ENCODE measurements around the gene SLC38A1. TPM values are rescaled to one million over a fixed set of nuclear protein-coding genes. Genes with fewer than 3 reads are reported as not detected.

The SLC38A1 gene
- polyA plus RNA-seq, 2 of the 4 experiments (the other 2 are of a cell fraction): 62.7 to 231 TPM

DNA sequence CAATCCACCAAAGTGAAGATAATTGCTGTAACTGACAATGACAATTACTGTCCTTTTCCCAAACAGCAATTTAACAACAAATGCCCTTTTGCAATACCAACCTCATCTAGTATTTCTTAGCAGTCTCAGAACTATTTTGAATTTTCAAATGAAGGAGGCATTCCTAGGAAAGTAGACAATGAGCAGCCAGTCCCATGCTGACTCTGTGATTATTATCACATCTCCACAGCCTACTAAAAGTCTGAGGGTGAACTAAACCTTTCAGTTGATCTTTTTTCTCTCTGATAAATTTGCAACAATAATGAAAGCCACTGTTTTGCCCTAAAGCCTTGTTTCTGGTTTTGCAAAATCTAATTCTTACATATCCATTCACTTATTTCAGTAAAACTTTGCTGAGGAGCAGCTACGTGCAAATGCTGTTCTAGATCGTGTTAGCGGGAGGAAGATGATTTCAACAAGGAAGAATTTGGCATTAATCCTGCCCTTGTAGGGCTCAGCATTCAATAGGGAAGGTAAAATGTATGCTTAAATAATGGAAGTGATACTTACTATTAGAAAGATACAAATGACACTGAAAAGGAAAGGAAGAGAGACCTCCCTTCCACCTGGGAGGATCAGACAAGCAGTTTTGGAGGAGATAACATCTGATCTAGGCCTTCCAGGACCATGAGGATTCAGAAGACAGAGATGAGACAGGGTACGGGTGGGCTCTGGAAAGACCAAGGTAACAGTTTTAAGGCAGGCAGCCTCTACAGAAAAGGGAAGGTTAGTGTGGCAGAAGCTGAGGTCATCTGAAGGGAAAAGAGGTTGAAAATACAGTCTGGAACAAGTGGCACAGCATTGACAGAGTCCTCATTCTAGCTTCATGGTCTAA, 47.4 kb downstream of the SLC38A1 start:
- no peak overlapping the region for H3K4me3 ChIP-seq
- FAIRE-seq (no peak), ATAC-seq (no peak), DNase-seq (ENCODE audit: low read depth in 1 of 2, low spot score in 1 of 2) (no peak)
- peaks cover 23% of the 10 kb centered on the region for H3K4me1 ChIP-seq
- no peak overlapping the region for H3K27ac ChIP-seq
- CTCF ChIA-PET: interaction anchor here (1.4 kb wide), 1 partner anchor 12 kb away, joined by 3 read pairs; no protein-coding TSS in a partner anchor
- TF ChIP-seq PHF8 (IDR thresholded peaks at IDR 0.05; ENCODE audit: borderline replicate concordance, low read depth) (no peak), RFX5 (IDR thresholded peaks at IDR 0.05) (no peak), FOSB (CRISPR knock-in tag; IDR thresholded peaks at IDR 0.05) (no peak), NFE2L2 (conservative IDR thresholded peaks at IDR 0.05; ENCODE audit: low read length) (no peak), FOXS1 (CRISPR knock-in tag; IDR thresholded peaks at IDR 0.05) (no peak), RCOR1 (IDR thresholded peaks at IDR 0.05; ENCODE audit: low read depth, low read length) (no peak), JUNB (IDR thresholded peaks at IDR 0.05) (no peak), REST (IDR thresholded peaks at IDR 0.05) (no peak), EHF (CRISPR knock-in tag; IDR thresholded peaks at IDR 0.05) (no peak), ZNF302 (CRISPR knock-in tag; IDR thresholded peaks at IDR 0.05) (no peak), E2F6 (IDR thresholded peaks at IDR 0.05; ENCODE audit: borderline replicate concordance, low read depth) (no peak)
- TF ChIP-seq, protein P1, sequence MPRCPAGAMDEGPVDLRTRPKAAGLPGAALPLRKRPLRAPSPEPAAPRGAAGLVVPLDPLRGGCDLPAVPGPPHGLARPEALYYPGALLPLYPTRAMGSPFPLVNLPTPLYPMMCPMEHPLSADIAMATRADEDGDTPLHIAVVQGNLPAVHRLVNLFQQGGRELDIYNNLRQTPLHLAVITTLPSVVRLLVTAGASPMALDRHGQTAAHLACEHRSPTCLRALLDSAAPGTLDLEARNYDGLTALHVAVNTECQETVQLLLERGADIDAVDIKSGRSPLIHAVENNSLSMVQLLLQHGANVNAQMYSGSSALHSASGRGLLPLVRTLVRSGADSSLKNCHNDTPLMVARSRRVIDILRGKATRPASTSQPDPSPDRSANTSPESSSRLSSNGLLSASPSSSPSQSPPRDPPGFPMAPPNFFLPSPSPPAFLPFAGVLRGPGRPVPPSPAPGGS (IDR thresholded peaks at IDR 0.05): no peak
- TF ChIP-seq, protein P2, sequence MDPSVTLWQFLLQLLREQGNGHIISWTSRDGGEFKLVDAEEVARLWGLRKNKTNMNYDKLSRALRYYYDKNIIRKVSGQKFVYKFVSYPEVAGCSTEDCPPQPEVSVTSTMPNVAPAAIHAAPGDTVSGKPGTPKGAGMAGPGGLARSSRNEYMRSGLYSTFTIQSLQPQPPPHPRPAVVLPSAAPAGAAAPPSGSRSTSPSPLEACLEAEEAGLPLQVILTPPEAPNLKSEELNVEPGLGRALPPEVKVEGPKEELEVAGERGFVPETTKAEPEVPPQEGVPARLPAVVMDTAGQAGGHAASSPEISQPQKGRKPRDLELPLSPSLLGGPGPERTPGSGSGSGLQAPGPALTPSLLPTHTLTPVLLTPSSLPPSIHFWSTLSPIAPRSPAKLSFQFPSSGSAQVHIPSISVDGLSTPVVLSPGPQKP (IDR thresholded peaks at IDR 0.05; ENCODE audit: low read depth, low read length): no peak
- WGBS (ENCODE audit: missing lambda C conversion rate): 86% methylated on average over 4 of the region's 4 CpGs
- POLR2A ChIA-PET: interaction anchor here (0.6 kb wide), 1 partner anchor 8 kb away, joined by 3 read pairs; no protein-coding TSS in a partner anchor
- H3K9me3 ChIP-seq: no peaks in the 10 kb centered on the region
- H3K4me2 ChIP-seq: no peak overlapping the region

- FAIRE-seq: no peak
- TF ChIP-seq RARB (CRISPR knock-in tag; IDR thresholded peaks at IDR 0.05): no peak
- TF ChIP-seq GATA3 (IDR thresholded peaks at IDR 0.05; ENCODE audit: borderline replicate concordance): peak; percentile 73; the same call in 1 of the 2 replicates
- TF ChIP-seq, protein P1 (IDR thresholded peaks at IDR 0.05): no peak
- TF ChIP-seq ZNF302 (CRISPR knock-in tag; IDR thresholded peaks at IDR 0.05): no peak
- TF ChIP-seq FOSL2 (IDR thresholded peaks at IDR 0.05): 0 out of 2 replicates have a peak, but pooled peaks have one; percentile 20
- peak; percentile 69 for TF ChIP-seq FOSL2 (CRISPR knock-in tag; IDR thresholded peaks at IDR 0.05)
- peak in 1 of 2 experiments; percentile 32 for DNase-seq (ENCODE audit: low read depth in 1 of 2, low spot score in 1 of 2)
- Histone ChIP-seq H3K27ac (no peak overlapping the region), H3K4me3 (no peak overlapping the region), H3K9me3 (no peaks in the 10 kb centered on the region), H3K4me2 (peak overlapping the region; percentile 8; the same call in 2 of the 3 replicates), H3K4me1 (peaks cover 23% of the 10 kb centered on the region)
- 70% methylated on average over 10 of the region's 10 CpGs for WGBS (ENCODE audit: missing lambda C conversion rate)
- ChIA-PET CTCF (interaction anchor here (1.1 kb wide), 1 partner anchor 16 kb away, joined by 3 read pairs; no protein-coding TSS in a partner anchor), POLR2A (no interaction called here)
- ATAC-seq: peak; percentile 38 to 66; a peak in 3 of 6 replicates
Observed at GRCh38 chr12:46219877-46220655, 48.8 kb downstream of the SLC38A1 start.
